Keratinocyte (primary cell): Measurements from ENCODE around the gene CARD11. TPM values are rescaled to one million over a fixed set of nuclear protein-coding genes. Genes with fewer than 3 reads are reported as not detected.

Experiments
- DNase-seq: peaks from one replicate; pipeline ENCODE4 v3.0.0-alpha.2; 2011; ENCODE audit warnings: low read depth, missing footprints, low spot score
- FAIRE-seq: peaks from 2 replicates; lab custom pipeline; 2011; peaks lifted over from hg19 to GRCh38; lab: Jason Lieb, UNC
- H2AFZ ChIP-seq: 2 replicates; pipeline ENCODE4 v1.6.0; 2012; ENCODE audit warnings: low read length, control low read depth, inconsistent platforms; ENCODE audit not compliant: control insufficient read depth
- H3K27ac ChIP-seq: 2 replicates; pipeline ENCODE4 v1.5.1; 2011; ENCODE audit warnings: low read length; ENCODE audit not compliant: control insufficient read depth, insufficient read depth
- H3K27me3 ChIP-seq: 3 replicates; pipeline ENCODE4 v1.6.0; 2011; ENCODE audit warnings: low read length; ENCODE audit not compliant: control insufficient read depth, insufficient read depth; ENCODE audit errors: extremely low read depth
- H3K36me3 ChIP-seq, 2 experiments: 2 replicates in 1 of 2; 3 replicates in 1 of 2; pipeline ENCODE4 v1.5.1; 2011; ENCODE audit warnings: low read length in 2 of 2, mild to moderate bottlenecking in 1 of 2; ENCODE audit not compliant: control insufficient read depth in 2 of 2, insufficient read depth in 2 of 2; ENCODE audit errors: extremely low read depth in 1 of 2
- H3K4me1 ChIP-seq: 3 replicates; pipeline ENCODE4 v1.5.1; 2011; ENCODE audit warnings: low read length; ENCODE audit not compliant: control insufficient read depth, insufficient read depth; ENCODE audit errors: extremely low read depth
- H3K4me2 ChIP-seq: 3 replicates; pipeline ENCODE4 v1.6.0; 2011; ENCODE audit warnings: low read depth, low read length; ENCODE audit not compliant: control insufficient read depth, insufficient read depth; ENCODE audit errors: extremely low read depth
- H3K4me3 ChIP-seq, 3 experiments: fragments of 200-600 bp in 1 of 3; sonication (generic) in 1 of 3; 2 replicates in 2 of 3; 3 replicates in 1 of 3; pipeline ENCODE4 v1.5.1; 2011 to 2016; ENCODE audit warnings: low read length in 3 of 3, mild to moderate bottlenecking in 3 of 3, control low read depth in 2 of 3, inconsistent platforms in 1 of 3, low read depth in 1 of 3, mixed read lengths in 1 of 3, mixed run types in 1 of 3, moderate library complexity in 1 of 3; ENCODE audit not compliant: control insufficient read depth in 2 of 3, insufficient read depth in 2 of 3; ENCODE audit errors: extremely low read depth in 1 of 3
- H3K79me2 ChIP-seq: 2 replicates; pipeline ENCODE4 v1.6.0; 2012; ENCODE audit warnings: low read length; ENCODE audit not compliant: control insufficient read depth, insufficient read depth
- H3K9ac ChIP-seq: 3 replicates; pipeline ENCODE4 v1.6.0; 2011; ENCODE audit warnings: low read length; ENCODE audit not compliant: control insufficient read depth, insufficient read depth; ENCODE audit errors: extremely low read depth
- H3K9me1 ChIP-seq: 3 replicates; pipeline ENCODE4 v1.6.0; 2011; ENCODE audit warnings: low read length; ENCODE audit not compliant: control insufficient read depth, insufficient read depth; ENCODE audit errors: extremely low read depth
- H3K9me3 ChIP-seq: 2 replicates; pipeline ENCODE4 v1.5.1; 2012; ENCODE audit warnings: low read depth, low read length; ENCODE audit not compliant: control insufficient read depth
- H4K20me1 ChIP-seq: 3 replicates; pipeline ENCODE4 v1.6.0; 2011; ENCODE audit warnings: low read length; ENCODE audit not compliant: control insufficient read depth, insufficient read depth; ENCODE audit errors: extremely low read depth
- CTCF ChIP-seq, 3 experiments: IDR thresholded peaks in 1 of 3; conservative IDR thresholded peaks in 1 of 3; optimal IDR thresholded peaks in 1 of 3; 2 replicates in 2 of 3; 3 replicates in 1 of 3; pipeline versions ENCODE3 to v1.5.1; 2011; ENCODE audit warnings: low read length in 3 of 3, mild to moderate bottlenecking in 3 of 3, moderate library complexity in 2 of 3, control low read depth in 1 of 3, inconsistent platforms in 1 of 3; ENCODE audit not compliant: insufficient read depth in 2 of 3; ENCODE audit errors: extremely low read depth in 1 of 3
- EZH2 ChIP-seq: IDR thresholded peaks from one replicate; pipeline ENCODE4 v1.6.1; 2012; ENCODE audit warnings: inconsistent platforms, mild to moderate bottlenecking, low read length, moderate library complexity
- dilution Hi-C: fragments of 300-500 bp; cut with MboI; formaldehyde crosslinking; loops from one replicate; pipeline ENCODE4 v1.7.0; 2020; ENCODE audit warnings: low sequenced_read_pairs; ENCODE audit not compliant: extremely low pct_ligation_motif_present
- polyA plus RNA-seq, 5 experiments: library from polyadenylated mRNA; depleted of rRNA in 3 of 5; stranded (reverse) in 3 of 5; stranded (forward) in 1 of 5; unstranded in 1 of 5; fragments of >200 nt; gene quantifications; 1 replicate in 1 of 5; 2 replicates in 3 of 5; 3 replicates in 1 of 5; pipeline versions ENCODE4 v1.2.1 to v1.2.3, GENCODE V29; 2011 to 2012; ENCODE audit warnings: missing spikeins in 2 of 5, low read depth in 1 of 5, low replicate concordance in 1 of 5

CARD11 gene
- polyA plus RNA-seq, 1 donor (not counting 4 experiments of a cell fraction or from before 2014, with no cell fraction given) = 4.3 TPM

- no peak overlapping the region for H3K27ac ChIP-seq
- no peak overlapping the region for H2AFZ ChIP-seq
- TF ChIP-seq CTCF (optimal IDR thresholded peaks at IDR 0.05 in 1 of 3, IDR thresholded peaks at IDR 0.05 in 1 of 3, conservative IDR thresholded peaks at IDR 0.05 in 1 of 3; ENCODE audit: extremely low read depth in 1 of 3, insufficient read depth in 2 of 3, low read length in 3 of 3) (no peak), EZH2 (no peak)
- DNase-seq (no peak), FAIRE-seq (no peak)
- H3K4me1 ChIP-seq = peaks cover 8% of the 10 kb centered on the region
- H3K27me3 ChIP-seq = peaks cover 5% of the 10 kb centered on the region
- peaks cover 3% of the 10 kb centered on the region for H4K20me1 ChIP-seq
- H3K4me2 ChIP-seq = no peak overlapping the region
- H3K79me2 ChIP-seq = no peaks in the 10 kb centered on the region
- no peaks in the 10 kb centered on the region for H3K9me1 ChIP-seq
- H3K9ac ChIP-seq = no peak overlapping the region
- dilution Hi-C loops = no loop called here
- H3K9me3 ChIP-seq = no peaks in the 10 kb centered on the region
- H3K4me3 ChIP-seq = no peak overlapping the region
- peaks cover 0 to 2% of the 10 kb centered on the region in 2 experiments for H3K36me3 ChIP-seq
Measured at GRCh38 chr7:2926120-2926895, 117.4 kb downstream of the CARD11 start.

- dilution Hi-C loops = no loop called here
- Histone ChIP-seq H3K9ac (no peak overlapping the region), H3K4me1 (peaks cover 14% of the 10 kb centered on the region), H3K4me2 (no peak overlapping the region), H3K9me1 (no peaks in the 10 kb centered on the region), H3K36me3 (peaks cover 0 to 2% of the 10 kb centered on the region in 2 experiments), H3K79me2 (no peaks in the 10 kb centered on the region), H3K4me3 (no peak overlapping the region), H3K9me3 (no peaks in the 10 kb centered on the region), H2AFZ (no peak overlapping the region), H4K20me1 (peaks cover 3% of the 10 kb centered on the region), H3K27me3 (peaks cover 5% of the 10 kb centered on the region), H3K27ac (no peak overlapping the region)
- FAIRE-seq (no peak), DNase-seq (no peak)
- TF ChIP-seq EZH2 (no peak), CTCF (optimal IDR thresholded peaks at IDR 0.05 in 1 of 3, IDR thresholded peaks at IDR 0.05 in 1 of 3, conservative IDR thresholded peaks at IDR 0.05 in 1 of 3; ENCODE audit: extremely low read depth in 1 of 3, insufficient read depth in 2 of 3, low read length in 3 of 3) (no peak)
Measured at GRCh38 chr7:2924866-2925840, 118.5 kb downstream of the CARD11 start.
